ENCODE measurements around the gene FAM89A. TPM values are rescaled to one million over a fixed set of nuclear protein-coding genes. Genes with fewer than 3 reads are reported as not detected.
A peak's percentile ranks its signal among the peaks of the same experiment; 100 is the strongest.
"Not testable (repeated sequence)": the region's sequence is repeated elsewhere in the genome, so short reads cannot be mapped to it uniquely, and the experiment has no call there.

Gene FAM89A
- total RNA-seq, 1 donor from 2014 or later, result 8.9 TPM

DNA sequence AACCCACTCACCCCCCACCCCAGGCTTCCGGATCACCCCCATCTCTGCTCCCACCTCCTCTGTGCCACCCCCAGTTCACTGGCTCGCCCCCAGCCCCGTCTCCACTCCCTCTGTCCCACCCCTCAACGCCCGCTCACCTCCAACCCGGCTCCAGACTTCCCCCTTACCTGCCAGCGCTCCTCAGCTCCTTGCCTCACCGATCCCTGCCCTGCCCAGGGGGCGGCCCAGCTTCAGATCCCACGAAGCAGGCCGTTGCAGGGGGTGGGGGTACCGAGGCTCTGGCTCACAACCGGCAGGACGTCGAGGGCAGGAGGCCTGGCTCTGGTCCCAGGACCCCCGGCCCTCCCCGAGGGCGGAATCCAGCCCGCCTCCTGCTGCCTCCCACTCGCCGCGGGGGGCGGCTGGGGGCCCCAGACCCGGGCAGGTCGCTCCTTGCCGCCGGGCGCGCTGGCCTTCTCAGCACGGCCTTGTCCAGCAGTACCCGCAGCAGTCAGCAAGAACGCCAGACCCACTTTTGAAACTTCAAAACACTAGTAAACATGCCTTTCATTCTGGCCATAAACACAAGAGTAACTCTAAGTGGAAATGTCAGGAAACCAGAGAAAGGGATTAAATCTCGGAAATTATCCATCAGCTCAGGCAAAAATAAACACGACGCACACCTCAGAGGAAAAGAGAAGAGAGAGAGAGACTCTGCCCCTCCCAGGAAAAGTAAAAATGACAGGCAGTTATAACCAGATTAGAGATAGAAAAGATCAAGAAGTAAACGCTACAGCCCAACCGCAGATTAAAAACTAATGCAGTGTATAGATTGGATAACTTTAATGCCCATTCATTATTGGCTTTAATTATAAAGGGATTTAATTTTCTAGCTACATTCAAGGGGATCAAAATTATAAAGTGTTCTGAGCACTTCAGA, 1.0 kb upstream of the FAM89A start:
- DNase-seq (ENCODE audit: missing footprints), result no peak
- intact Hi-C loops (cut with DNase I), result loop anchor here (5.0 kb wide), 1 partner anchor 51 kb away; no protein-coding TSS in a partner anchor
- ATAC-seq, result peak; percentile 21

DNA sequence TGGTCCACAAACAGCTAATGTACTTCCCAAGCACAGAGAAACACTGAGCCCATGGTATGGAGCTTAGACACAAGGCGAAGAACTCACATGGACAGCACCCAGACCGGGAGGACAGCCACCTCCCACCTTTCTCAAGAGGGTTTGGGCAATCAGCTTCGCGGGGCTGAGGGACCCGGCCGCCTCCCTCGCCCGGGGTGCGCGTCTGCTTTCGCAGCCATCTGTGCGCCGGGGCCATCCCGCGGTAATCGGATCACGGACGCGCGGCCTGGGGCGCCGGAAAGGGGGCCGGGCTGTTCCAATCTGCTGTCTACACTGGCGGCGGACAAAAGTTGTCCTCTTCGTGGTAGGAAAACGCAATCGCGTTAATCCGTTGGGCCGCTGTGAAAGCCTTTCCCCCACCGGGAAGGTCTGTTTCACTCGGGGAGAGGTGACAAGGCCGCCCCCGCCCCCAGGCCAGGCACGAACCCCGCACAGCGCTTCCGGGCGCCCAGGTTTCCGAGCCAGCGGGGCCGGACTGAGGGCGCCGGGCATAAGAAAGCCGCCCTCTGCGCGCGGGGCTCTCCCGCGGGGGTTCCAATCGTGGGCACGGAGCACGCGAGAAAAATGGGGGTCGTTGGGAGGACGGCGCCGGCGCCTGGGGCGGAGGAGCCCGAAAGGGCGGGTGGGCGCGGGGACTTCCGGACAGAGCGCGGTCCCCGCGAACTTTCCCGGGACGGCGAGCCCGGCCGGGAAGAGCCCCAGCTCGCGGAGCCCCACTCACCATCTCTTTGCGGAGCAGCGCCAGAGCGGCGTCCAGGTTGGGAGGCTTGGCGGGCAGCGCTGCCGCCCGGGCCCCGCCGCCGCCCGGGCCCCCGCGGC, 664 bp downstream of the FAM89A start:
- intact Hi-C loops (cut with DNase I), result loop anchor here (5.0 kb wide), 2 partner anchors 53 to 57 kb away; no protein-coding TSS in a partner anchor
- peak; percentile 55 for ATAC-seq

DNA sequence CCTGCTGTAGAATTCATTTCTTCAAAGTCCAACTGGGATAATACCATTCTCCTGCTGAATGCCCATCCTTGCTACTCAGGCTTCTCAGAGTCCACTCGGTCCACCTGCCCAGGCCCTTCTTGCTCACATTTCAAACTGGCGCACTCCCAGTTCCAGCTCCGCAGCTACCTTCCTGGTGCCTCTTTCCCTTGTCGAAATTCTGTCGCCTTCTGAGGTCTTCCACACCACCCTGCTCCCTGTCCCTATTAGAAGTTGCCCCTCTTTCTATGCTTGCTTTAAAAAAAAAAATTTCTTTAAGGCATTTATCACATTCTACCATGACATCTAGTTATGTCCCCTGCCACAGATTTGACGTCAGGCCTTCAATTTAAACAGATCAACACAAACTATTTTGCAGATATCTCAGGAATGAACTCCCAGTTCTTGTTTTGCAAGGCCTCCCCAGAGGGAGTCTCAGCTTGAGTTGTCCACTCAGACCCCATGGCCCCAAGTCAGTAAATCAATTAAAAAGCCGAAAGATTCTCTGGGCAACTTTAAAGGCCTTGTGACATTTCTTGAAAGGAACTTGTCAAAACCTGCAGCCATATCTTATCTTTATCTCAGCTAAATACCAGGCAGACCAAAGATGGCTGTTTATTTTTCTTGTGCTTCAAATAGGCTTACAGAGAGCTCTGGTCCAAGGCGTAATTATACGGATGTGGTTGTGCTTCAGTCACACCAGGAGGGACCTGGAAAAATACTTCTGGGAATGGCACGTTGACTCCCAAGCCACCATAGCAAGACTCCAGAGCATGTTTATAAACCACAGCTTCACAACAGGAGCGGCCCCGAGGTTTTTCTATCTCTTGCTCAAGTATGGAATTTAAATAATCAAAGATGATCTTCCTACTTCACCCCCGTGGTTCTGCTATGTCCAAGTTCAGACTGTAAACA, 2.2 kb downstream of the FAM89A start:
- intact Hi-C loops (cut with DNase I), result loop anchor here (5.0 kb wide), 1 partner anchor 56 kb away; no protein-coding TSS in a partner anchor
- no peak for ATAC-seq
- DNase-seq (ENCODE audit: missing footprints), result no peak

More for the DNA sequence above, 664 bp downstream of the FAM89A start:
- no peak for DNase-seq (ENCODE audit: missing footprints)

GRCh38 chr1:231036416-231036815, 3.6 kb downstream of the FAM89A start:
- DNase-seq (ENCODE audit: missing footprints) (no peak), ATAC-seq (no peak)
- intact Hi-C loops (cut with DNase I), result loop anchor here (5.0 kb wide), 1 partner anchor 54 kb away; no protein-coding TSS in a partner anchor

GRCh38 chr1:231035799-231036198, 4.3 kb downstream of the FAM89A start:
- intact Hi-C loops (cut with DNase I), result loop anchor here (5.0 kb wide), 1 partner anchor 53 kb away; no protein-coding TSS in a partner anchor
- ATAC-seq, result no peak

DNA sequence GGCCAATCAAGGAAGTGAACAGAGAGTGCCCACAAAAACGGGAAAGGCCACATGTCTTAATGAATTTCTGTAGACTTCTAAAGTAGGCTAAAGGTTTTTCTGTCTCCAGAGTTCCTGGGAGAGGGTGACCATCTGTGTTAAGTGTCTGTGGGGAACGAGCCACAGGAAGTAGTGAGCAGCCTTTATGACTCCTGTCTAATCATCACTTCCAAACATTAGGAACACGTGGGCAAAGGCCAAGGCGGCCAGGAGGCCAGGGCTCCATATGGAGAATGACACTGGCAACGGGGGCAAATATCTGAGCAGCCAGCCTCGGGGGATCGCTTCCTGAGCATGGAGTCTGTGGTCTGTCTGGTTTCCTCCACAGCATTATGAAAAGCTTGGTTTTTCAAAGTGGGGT, 7.1 kb downstream of the FAM89A start:
- DNase-seq (ENCODE audit: missing footprints) (no peak), ATAC-seq (no peak)
- intact Hi-C loops (cut with DNase I), result no loop called here

More at GRCh38 chr1:231035799-231036198, 4.3 kb downstream of the FAM89A start:
- DNase-seq (ENCODE audit: missing footprints), result no peak

DNA sequence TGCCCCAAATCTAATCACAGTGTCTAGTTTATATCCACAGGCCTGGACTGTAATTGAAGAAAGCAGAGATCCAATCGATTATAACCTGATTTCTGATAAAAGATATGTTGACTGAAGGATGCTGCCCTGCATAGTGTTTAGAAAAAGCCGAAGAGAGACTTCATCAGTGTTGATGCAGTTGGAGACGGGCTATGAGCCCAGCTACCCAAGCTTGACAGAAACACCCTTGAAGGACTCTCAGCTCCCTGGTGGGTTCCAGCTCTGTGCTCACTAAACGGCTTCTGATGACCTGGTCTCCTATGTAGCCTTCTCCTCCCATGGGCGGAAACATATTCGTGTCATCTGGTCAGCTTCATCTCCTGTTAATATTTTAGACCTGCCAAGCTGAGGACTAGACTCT, 10.2 kb downstream of the FAM89A start:
- intact Hi-C loops (cut with DNase I), result no loop called here
- no peak for ATAC-seq
- no peak for DNase-seq (ENCODE audit: missing footprints)

GRCh38 chr1:231029247-231029646, 10.8 kb downstream of the FAM89A start:
- ATAC-seq; intact Hi-C loops (cut with DNase I); DNase-seq (ENCODE audit: missing footprints): not testable (repeated sequence)

- intact Hi-C loops (cut with DNase I), result no loop called here
- DNase-seq (ENCODE audit: missing footprints) (no peak), ATAC-seq (no peak)
Observed at GRCh38 chr1:231028682-231029081, 11.4 kb downstream of the FAM89A start.

- ATAC-seq, result no peak
- intact Hi-C loops (cut with DNase I), result no loop called here
- DNase-seq (ENCODE audit: missing footprints), result no peak
Observed at GRCh38 chr1:231027971-231028370, 12.1 kb downstream of the FAM89A start.

DNA sequence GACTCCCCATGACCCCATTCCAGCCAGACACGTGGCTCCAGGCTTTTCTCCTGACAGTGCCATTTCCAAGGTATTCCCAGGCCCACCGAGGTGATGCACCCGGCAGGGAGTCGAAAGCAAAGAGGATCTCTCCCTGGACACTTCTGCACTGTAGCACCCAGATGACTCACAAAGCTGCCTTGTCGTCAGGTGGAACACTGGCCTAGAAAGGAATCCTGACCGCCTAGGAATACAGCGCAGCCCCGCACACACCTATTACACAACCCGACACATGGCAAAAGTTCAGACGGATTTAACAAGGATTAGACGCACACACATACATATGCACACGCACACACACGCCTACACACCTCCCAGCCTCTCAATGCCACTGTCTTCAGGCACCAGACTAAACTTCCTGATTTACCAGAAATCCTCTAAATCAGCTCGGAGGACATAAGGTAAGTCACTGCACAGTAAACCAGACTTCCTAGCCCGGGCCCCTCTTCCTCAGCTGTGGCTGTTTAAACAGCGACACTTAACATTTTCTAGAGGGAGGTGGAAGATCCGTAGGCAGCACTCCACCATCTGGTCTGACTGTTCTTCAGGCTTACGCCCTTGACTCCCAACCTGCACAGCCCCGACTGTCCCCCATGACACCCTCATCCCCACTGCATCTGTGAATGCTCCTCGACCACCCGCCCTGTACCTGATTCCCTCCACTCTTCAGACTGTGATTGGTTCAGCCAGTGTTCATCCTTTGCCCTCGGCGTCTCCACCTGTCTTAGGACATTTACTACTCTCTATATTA, 12.7 kb downstream of the FAM89A start:
- intact Hi-C loops (cut with DNase I), result no loop called here
- ATAC-seq, result no peak
- DNase-seq (ENCODE audit: missing footprints), result no peak

DNA sequence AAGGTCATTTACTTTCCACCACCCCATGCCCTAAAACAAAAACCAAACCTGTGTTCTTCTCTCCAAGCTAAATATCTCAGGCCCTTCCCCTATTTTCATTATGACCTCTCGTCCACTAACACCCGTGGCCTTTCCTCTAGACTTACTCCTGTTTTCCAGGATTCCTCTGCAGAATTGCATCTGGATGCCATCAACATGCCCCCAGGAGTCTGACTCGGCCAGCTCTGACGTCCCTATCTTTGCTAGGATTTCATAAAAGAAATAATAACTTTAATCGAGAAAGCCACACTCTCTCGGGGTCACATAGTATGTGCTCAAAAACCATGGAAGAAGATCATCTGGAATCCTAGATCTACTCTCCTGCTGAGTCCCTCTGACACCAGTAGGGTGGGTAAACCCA, 13.5 kb downstream of the FAM89A start:
- no peak for DNase-seq (ENCODE audit: missing footprints)
- no peak for ATAC-seq
- intact Hi-C loops (cut with DNase I), result no loop called here

DNA sequence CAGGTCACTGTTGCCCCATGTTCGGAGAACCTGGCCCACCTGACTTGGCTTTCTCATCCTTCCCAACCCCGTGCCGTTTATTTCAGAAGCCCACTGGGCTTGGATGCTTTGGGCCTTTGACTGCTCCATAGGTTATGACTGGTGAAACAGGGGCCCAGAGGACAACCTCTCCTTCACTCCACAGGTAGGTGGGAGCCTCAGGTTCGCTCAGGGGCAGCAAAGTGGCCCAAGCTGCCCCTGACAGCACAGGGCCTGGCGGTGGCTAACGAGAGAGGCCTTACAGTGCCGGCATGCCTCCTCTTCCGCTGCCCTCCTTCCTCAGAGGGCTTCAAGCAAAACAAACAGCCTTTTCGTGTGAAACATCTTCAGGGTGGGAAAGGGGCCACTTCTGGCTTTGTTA, 16.9 kb downstream of the FAM89A start:
- intact Hi-C loops (cut with DNase I), result no loop called here
- no peak for ATAC-seq

DNA sequence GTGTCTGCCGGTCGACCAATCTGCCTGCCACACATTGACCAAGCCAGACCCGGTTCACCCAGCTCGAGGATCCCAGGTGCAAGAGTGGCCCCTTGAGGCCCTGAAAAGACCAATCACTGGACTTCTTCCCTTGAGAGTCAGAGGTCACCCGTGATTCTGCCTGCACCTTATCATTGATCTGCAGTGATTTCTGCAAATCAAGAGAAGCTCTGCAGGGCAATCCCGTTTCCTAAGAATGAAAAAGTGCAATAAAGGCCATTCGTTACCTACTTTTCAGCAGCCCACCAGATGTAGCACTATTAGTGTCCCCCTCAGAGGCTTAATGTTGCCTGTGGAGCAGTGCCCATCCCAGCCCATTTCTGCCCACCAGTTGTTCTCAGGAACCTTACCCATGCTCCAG, 17.5 kb downstream of the FAM89A start:
- DNase-seq (ENCODE audit: missing footprints); intact Hi-C loops (cut with DNase I); ATAC-seq: not testable (repeated sequence)

More for the DNA sequence above, 16.9 kb downstream of the FAM89A start:
- DNase-seq (ENCODE audit: missing footprints), result no peak

GRCh38 chr1:231021540-231022031, 18.5 kb downstream of the FAM89A start:
- ATAC-seq (no peak), DNase-seq (ENCODE audit: missing footprints) (no peak)
- intact Hi-C loops (cut with DNase I), result loop anchor here (2.0 kb wide), 1 partner anchor 71 kb away; no protein-coding TSS in a partner anchor

DNA sequence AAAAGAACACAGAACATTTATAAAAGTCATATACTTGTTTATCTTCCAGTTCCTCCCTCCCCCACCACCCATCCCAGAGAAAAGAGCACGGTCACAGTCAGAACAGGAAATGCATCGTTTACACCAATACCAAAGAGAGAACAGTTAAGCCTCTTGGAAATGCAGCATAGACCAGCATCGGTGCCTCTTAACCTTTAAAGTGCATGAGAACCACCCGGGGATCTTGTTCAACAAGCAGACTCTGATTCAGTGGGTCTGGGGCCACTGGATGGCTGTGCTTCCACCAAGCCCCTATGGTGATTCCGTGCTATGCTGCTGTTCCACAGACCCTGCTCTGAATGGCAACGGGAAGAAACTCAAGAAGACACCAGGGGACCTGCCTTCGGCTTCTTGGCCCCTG, 19.2 kb downstream of the FAM89A start:
- DNase-seq (ENCODE audit: missing footprints), result no peak
- intact Hi-C loops (cut with DNase I), result loop anchor here (2.0 kb wide), 1 partner anchor 72 kb away; no protein-coding TSS in a partner anchor
- ATAC-seq, result no peak

DNA sequence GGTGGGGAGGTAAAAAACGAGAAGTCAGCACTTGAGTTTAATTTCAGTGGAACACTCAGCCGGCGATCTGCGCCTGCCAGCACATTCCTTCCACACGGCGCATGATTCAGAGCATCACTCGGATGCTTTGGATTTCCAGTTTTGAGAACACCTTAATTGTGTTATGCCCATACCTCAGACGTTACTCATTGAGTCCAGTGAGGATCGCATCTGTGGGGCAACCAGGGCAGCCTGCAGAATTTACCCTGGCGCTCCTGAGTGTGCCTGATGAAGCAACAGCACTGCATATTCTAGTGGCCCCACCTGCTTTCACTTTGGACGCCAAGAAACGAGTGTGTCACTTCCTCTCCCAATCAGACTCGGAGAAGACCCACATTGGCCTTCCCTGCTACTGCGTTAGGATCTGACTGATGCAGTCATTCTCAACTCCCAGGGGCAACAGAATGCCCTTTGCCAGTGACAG, 19.9 kb downstream of the FAM89A start:
- intact Hi-C loops (cut with DNase I), result loop anchor here (2.0 kb wide), 1 partner anchor 73 kb away; no protein-coding TSS in a partner anchor
- no peak for DNase-seq (ENCODE audit: missing footprints)
- ATAC-seq, result no peak

Measured in Right ventricle myocardium inferior (tissue), 1 donor.